Left ventricle myocardium inferior (tissue), 1 donor: ENCODE results near the gene CHCHD4. TPM values are rescaled to one million over a fixed set of nuclear protein-coding genes. Genes with fewer than 3 reads are reported as not detected.
A peak's percentile ranks its signal among the peaks of the same experiment; 100 is the strongest.

ENCODE experiments used
- DNase-seq: peaks from one replicate; pipeline ENCODE4 v3.0.0-alpha.2; 2020
- H3K27ac ChIP-seq: fragments of 200-600 bp; replicated peaks from 2 replicates; pipeline ENCODE4 v1.8.0; 2021
- H3K27me3 ChIP-seq: fragments of 200-600 bp; 2 replicates; pipeline ENCODE4 v1.8.0; 2021; ENCODE audit warnings: low read depth
- H3K36me3 ChIP-seq: fragments of 200-600 bp; 2 replicates; pipeline ENCODE4 v1.8.0; 2021
- H3K4me1 ChIP-seq: fragments of 200-600 bp; 2 replicates; pipeline ENCODE4 v1.8.0; 2021
- H3K4me3 ChIP-seq: fragments of 200-600 bp; 2 replicates; pipeline ENCODE4 v1.8.0; 2021; ENCODE audit warnings: mild to moderate bottlenecking, moderate library complexity
- H3K9me3 ChIP-seq: fragments of 200-600 bp; replicated peaks from 2 replicates; pipeline ENCODE4 v1.8.0; 2021
- CTCF ChIP-seq: fragments of 200-600 bp; IDR thresholded peaks from 2 replicates; pipeline ENCODE4 v1.8.0; 2021; ENCODE audit warnings: antibody characterized with exemption, mild to moderate bottlenecking, borderline replicate concordance
- intact Hi-C: fragments of 100-400 bp; cut with micrococcal nuclease; formaldehyde crosslinking; loops from one replicate; pipeline ENCODE4 v1.11.0; 2022
- total RNA-seq: library from RNA; stranded (reverse); fragmentation: NEBNext Ultra II Directional; extraction: Animal tissue kit (Norgen Biotek cat#: 25700); gene quantifications from one replicate; pipeline ENCODE4 v1.2.1, GENCODE V29; 2021
- donor health status: DM: no; HTN: yes; CAD: no; lungs with severe emphysema.

CHCHD4 gene
- total RNA-seq, 1 donor from 2014 or later = 37.6 TPM

- Histone ChIP-seq H3K9me3 (no peaks in the 10 kb centered on the region), H3K4me1 (peaks cover 14% of the 10 kb centered on the region), H3K27me3 (no peaks in the 10 kb centered on the region), H3K36me3 (peaks cover 73% of the 10 kb centered on the region), H3K27ac (no peak overlapping the region), H3K4me3 (no peak overlapping the region)
- intact Hi-C loops = no loop called here
- TF ChIP-seq CTCF = no peak
- DNase-seq = no peak
Measured at GRCh38 chr3:14150078-14150477, 25.4 kb upstream of the CHCHD4 start.

GRCh38 chr3:14148041-14148985 lies 23.6 kb upstream of the CHCHD4 start:
- Histone ChIP-seq H3K27ac (no peak overlapping the region), H3K36me3 (peaks cover 62% of the 10 kb centered on the region)
- no peak for DNase-seq

GRCh38 chr3:14147617-14148016 lies 22.9 kb upstream of the CHCHD4 start:
- peaks cover 55% of the 10 kb centered on the region for H3K36me3 ChIP-seq
- no peak overlapping the region for H3K4me3 ChIP-seq
- no peaks in the 10 kb centered on the region for H3K9me3 ChIP-seq
- no peaks in the 10 kb centered on the region for H3K27me3 ChIP-seq
- no peak for TF ChIP-seq CTCF
- intact Hi-C loops = no loop called here
- H3K4me1 ChIP-seq = peaks cover 38% of the 10 kb centered on the region
- no peak overlapping the region for H3K27ac ChIP-seq
- no peak for DNase-seq

More at GRCh38 chr3:14148041-14148985, 23.6 kb upstream of the CHCHD4 start:
- Histone ChIP-seq H3K9me3 (no peaks in the 10 kb centered on the region), H3K4me3 (no peak overlapping the region), H3K4me1 (peaks cover 32% of the 10 kb centered on the region), H3K27me3 (no peaks in the 10 kb centered on the region)
- TF ChIP-seq CTCF = no peak
- intact Hi-C loops = no loop called here

- no peak for TF ChIP-seq CTCF
- intact Hi-C loops = no loop called here
- Histone ChIP-seq H3K27ac (no peak overlapping the region), H3K27me3 (no peaks in the 10 kb centered on the region), H3K36me3 (peaks cover 54% of the 10 kb centered on the region), H3K4me3 (no peak overlapping the region), H3K9me3 (no peaks in the 10 kb centered on the region), H3K4me1 (peaks cover 44% of the 10 kb centered on the region)
- DNase-seq = no peak
Measured at GRCh38 chr3:14147066-14147435, 22.4 kb upstream of the CHCHD4 start.

- intact Hi-C loops = no loop called here
- no peaks in the 10 kb centered on the region for H3K9me3 ChIP-seq
- no peak for DNase-seq
- H3K27ac ChIP-seq = peak overlapping the region; percentile 89
- H3K4me1 ChIP-seq = peaks cover 49% of the 10 kb centered on the region
- H3K4me3 ChIP-seq = no peak overlapping the region
- TF ChIP-seq CTCF = no peak
- no peaks in the 10 kb centered on the region for H3K27me3 ChIP-seq
- H3K36me3 ChIP-seq = peaks cover 54% of the 10 kb centered on the region
Measured at GRCh38 chr3:14146381-14147065, 21.9 kb upstream of the CHCHD4 start.
